ENCODE measurements around the gene PRORP.
A peak's percentile ranks its signal among the peaks of the same experiment; 100 is the strongest.
"Not testable (repeated sequence)": the region's sequence is repeated elsewhere in the genome, so short reads cannot be mapped to it uniquely, and the experiment has no call there.

Gene PRORP

DNA sequence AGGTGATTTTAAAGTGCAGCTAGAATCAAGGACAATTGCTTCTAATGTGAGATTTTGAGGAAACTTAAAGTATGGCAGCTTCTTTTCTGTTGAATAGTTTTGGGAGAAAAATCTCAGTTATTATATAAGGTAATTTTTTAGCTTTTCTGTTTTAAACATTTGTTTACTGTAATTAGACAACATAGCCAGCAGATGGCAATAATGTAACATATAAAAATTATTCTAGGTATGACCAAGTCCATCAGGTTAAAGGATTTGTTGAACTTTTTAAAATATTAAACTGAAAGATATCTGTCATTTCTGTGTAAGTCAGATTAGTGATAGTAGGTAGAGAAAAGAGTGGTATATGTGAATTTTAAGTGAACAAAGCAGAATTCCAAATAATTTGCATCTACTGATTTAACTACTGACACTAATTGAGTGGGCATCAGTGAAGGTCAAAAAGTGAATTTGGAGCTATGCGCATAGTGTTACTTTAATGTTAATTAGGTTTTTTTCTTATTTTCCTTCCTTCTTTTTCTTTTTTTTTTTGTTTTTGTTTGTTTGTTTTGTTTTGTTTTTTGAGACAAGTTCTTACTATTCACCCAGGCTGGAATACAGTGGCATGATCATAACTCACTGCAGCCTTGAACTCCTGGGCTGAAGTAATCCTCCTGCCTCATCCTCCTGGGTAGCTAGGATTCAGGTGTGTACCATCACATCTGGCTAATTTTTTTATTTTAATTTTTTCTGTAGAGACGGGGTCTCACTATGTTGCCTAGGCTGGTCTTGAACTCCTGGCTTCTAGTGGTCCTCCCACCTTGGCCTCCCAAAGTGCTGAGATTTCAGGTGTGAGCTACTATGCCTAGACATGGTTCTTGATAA lies 18.6 kb downstream of the PRORP start:
- no peak for DNase-seq

DNA sequence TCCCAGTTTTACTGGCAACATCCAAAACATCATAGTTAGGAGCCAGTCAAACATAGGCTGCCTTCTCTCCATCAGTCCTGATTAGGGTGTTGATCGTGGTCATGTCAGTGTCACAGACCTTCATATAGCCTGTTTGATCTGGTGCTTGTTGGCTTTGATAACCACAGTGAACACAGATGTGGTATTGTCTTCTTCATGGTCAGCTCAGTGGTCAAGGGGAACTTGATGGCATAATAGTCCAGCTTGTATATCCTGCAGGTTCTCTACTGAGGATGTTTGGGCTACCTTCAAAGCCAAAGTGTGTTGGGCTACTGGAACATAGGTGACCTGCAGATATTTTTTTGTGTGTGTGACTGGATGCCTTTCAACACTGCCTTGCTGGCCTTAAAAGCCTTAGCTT lies 21.7 kb downstream of the PRORP start:
- no peak for DNase-seq

DNA sequence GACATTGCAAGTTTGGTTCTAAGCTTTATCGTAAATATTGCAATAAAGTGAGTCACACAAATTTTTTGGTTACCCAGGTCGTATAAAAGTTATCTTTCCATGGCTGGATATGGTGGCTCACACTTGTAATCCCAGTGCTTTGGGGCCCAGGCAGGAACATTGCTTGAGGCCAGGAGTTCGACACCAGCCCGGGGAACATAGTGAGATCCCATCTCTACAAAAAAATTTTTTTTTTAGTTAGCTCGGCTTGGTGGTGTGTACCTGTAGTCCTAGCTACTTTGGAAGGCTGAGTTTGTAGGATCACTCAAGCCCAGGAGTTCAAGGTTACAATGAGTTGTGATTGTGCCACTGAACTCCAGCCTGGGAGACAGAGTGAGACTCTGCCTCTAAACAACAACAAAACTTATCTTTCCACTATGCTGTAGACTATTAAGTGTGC lies 24.4 kb downstream of the PRORP start:
- no peak for DNase-seq

DNA sequence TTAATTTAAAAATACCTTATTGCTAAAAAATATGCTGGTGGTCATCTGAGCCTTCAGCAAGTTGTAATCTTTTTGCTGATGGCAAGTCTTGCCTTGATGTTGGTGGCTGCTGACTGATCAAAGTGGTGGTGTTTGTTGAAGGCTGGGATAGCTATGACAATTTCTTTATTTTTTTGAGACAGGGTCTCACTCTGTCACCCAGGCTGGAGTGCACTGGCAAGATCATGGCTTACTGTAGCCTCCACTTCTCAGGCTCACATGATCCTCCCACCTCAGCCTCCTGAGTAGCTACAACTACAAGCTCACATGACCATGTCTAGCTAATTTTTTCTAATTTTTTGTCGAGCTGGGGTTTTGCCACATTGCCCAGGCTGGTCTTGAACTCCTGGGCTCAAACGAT lies 24.8 kb downstream of the PRORP start:
- DNase-seq, result no peak

DNA sequence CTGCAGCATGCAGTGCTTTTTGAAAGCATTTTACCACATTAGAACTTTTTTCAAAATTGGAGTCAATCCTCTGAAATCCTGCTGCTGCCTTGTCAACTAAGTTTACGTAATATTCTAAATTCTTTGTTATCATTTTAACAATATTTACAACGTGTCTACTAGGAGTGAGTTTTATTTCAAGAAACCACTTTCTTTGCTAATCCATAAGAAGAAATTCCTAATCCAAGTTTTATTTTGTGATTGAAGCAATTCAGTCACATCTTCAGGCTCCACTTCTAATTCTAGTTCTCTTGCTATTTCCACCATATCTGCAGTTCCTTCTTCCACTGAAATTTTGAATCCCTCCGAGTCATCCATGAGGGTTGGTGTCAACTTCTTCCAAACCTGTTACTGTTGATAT lies 25.4 kb downstream of the PRORP start:
- DNase-seq, result no peak

DNA sequence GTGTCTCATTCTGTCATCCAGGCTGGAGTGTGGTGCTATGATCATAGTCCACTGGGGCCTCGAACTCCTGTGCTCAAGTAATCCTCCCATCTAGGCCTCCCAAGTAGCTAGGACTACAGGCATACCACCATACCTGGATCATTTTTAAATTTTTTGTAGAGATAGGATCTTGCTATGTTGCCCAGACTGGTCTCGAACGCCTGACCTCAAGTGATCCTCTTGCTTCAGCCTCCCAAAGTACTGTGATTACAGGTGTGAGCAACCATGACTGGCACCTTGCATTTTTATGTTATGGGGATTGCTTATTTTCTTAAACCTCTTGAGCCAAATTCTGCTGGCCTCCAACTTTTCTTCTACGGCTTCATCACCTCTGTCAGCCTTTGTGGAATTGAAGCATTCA lies 26.9 kb downstream of the PRORP start:
- no peak for DNase-seq

DNA sequence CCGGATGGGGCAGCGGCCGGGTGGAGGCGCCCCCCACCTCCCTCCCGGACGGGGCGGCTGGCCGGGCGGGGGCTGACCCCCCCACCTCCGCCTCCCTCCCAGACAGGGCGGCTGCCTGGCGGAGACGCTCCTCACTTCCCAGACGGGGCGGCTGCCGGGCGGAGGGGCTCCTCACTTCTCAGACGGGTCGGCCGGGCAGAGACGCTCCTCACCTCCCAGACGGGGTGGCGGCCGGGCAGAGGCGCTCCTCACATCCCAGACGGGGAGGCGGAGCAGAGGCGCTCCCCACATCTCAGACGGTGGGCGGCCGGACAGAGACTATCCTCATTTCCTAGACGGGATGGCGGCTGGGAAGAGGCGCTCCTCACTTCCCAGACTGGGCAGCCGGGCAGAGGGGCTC lies 30.2 kb downstream of the PRORP start:
- DNase-seq, result not testable (repeated sequence)

DNA sequence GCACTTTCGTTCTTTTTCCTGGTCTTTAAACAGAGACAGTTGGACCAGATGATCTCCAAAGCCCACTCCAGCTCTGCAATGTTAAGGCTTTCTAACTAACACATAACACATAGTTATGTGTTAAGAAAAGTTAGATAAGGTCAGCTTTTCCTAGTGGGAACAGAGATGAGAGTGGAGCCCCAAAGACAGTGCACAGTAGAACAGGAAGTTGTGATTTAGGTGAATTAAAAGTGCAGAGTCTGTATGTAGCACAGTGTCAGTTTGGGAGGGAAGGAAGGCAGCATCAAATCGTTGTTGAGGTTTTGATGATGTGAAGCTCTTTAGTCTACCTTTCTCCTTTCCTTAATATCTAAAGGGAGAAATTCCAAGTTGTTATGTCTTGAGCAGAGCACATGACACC lies 31.7 kb downstream of the PRORP start:
- no peak for DNase-seq

DNA sequence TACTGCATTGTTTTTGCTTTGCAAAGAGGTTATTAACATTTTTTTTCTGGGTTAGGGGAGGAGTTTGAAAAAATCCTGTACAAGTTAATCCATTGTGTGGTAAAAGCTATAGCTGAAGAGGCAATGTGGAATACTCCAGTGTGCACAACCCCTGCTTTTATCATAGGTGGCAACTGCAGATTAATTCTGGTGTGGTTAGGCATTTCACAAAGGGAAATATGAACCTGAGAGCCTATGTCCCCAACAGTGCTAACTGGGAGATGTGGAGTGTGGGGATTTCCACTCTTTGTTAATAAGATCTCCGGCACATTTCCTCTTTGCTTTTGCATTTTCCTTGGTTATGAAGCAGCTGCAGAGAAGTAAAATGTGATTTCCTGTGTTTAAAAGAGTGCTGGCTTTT lies 33.6 kb downstream of the PRORP start:
- DNase-seq, result no peak

DNA sequence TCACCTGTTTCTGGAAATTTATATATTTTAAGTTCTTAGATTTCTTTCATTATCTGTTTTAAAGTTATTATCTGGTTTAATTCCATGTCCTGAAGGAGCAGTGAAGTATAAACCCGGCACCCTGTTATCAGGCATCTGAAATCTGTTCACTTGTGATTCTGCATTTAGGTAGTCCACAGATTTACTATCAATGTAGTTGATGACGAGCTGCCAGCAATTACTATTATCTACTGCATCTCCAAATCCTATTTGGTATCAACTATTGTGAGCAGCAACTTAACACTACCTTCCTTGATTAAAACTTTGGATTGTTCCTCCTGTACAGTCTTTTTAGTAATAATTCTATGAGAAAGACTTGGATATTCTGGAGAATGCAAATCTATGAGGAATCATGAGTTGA lies 36.1 kb downstream of the PRORP start:
- DNase-seq, result no peak

DNA sequence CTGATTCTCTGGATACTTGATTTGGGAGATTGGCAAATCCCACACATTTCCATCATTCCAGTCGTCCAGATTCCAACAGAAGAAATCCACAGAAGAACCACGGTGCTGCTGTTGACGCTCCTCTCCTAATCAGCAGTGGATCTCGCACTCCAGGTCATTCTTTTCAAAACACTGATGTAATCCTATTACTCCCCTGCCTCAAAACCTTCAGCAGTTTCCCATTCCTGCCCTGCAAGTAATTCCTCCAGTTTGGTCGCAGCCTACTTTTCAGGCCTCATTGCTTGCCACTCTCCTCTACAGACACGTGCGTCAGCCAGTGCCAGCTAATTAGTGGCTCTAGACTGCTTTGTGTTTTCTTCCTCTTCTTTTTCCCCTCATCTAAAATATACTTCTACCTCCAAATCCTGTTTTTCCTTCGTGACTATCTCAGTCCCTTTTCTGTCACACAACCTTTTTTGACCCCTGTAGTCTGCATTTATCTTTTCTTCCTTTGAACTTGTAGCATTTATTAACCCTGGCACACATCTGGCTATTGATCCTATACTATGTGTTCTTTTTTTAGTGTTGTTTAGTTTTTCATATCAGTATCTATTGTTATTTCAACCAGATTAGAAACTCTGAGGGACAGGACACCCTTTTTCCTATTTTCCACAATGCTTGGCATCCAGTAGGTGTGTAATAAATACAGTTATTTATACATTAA lies 36.8 kb downstream of the PRORP start:
- no peak for DNase-seq

DNA sequence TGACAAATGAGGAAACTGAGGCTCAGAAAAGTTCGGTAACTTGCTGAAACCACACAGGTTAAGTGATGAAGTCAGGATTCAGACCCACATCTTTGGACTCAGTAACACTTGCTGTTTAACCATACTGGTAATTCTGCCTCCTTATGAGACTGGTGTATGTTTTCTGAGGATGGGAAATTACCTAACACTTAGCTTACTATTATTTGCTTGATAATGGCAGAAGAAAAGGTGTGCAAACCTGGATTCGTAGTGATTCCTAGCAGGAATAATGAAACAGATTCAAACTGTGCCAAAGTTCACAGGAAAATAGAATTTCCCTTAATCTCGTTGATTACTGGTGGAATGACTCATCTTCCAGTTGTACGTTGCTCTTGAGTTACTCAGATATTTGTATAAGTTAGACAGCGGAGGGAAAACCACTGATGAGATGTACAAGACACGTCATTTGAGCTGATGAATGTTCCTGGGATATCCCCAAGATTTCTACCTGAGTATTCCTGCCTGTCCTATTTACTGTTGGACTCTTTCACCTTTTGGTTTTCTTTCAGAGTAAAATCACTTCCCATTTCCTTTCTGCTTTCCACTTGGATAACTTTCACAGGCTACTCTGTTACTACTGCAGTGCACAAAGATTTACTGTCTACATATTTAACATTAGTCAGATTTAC lies 37.5 kb downstream of the PRORP start:
- no peak for DNase-seq

DNA sequence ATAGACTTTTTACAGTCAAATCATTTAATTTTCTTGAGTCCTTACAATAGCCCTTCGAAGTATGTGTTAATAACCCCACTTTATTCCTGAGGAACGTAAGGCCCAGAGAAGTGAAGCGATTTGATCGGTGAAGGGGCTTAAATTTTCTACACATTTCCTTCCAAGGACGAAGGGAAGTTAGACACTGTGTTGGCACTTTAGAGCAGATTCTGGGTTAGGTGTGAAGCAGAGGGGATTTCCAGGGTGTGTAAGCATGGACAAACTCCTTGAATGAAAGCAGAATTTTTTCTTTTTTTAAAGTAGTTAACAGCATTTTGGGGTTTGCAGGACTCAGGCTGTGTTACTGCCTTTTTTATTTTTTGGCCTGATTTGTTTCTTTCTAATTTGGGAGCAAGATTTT lies 38.9 kb downstream of the PRORP start:
- peak in 1 of 2 donors; percentile 27 for DNase-seq

DNA sequence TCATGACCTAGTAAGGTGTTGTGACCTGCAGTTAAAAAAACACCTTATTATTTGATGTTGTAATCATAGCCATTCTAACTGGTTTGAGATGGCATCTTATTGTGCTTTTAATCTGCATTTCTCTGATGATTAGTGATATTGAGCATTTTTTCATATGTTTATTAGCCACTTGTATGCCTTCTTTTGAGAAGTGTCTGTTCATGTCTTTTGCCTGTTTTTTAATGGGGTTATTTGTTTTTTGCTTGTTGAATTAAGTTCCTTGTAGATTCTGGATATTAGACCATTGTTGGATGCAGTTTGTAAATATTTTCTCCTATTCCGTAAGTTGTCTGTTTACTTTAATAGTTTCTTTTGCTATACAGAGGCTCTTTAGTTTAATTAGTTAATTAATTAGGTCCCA lies 41.0 kb downstream of the PRORP start:
- no peak for DNase-seq

DNA sequence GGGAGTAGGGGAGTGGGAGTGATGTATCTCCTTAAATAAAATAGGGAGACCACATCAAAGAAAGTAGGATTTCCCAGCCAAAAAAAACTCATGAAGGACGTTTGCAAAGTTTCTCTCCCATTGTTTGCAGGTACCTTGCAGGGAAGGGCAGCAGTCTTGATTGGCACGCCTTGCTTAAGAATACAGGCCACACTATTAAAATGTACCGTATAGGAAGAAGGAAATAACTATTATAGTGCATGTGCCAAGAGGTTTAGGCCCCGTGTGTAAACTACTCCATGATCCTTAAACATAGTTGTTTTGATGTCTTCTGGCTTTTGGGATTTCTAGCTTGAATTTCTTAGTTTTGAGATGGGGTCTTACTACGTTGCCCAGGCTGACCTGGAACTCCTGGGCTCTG lies 42.5 kb downstream of the PRORP start:
- no peak for DNase-seq

DNA sequence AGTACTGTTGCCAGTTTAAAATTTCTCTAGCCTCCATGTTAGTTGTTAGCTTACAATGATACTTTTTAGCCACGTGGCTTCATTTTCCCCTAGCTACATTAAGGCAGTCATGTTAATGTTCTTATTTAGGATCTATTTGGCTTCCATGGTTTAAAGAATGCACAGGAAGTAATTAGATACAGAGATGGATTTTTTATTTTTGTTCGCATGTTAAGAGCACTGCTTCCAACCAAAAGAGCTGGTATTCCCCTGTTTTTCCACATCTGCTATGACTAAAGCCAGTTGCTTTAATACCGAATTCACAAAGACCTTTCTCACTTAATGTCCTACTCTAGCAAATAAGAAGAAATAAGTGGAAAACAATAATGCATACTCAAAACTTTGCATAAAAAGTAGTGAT lies 45.1 kb downstream of the PRORP start:
- DNase-seq, result no peak
